H9 (cell line): ENCODE data around the gene PROK1. TPM values are rescaled to one million over a fixed set of nuclear protein-coding genes. Genes with fewer than 3 reads are reported as not detected.

Source experiments
- DNase-seq: peaks from one replicate; pipeline ENCODE4 v3.0.0-alpha.2; 2017
- H2AFZ ChIP-seq: one replicate; pipeline ENCODE4 v1.6.1; 2013; ENCODE audit warnings: mild to moderate bottlenecking, low read length, control low read depth, moderate library complexity
- H2AK5ac ChIP-seq: 2 replicates; pipeline ENCODE4 v1.6.1; 2013; ENCODE audit warnings: low read length, control low read depth, mixed read lengths; ENCODE audit not compliant: insufficient read length
- H2BK120ac ChIP-seq: one replicate; pipeline ENCODE4 v1.6.1; 2013; ENCODE audit warnings: low read depth, mild to moderate bottlenecking, low read length, control low read depth, inconsistent platforms; ENCODE audit not compliant: poor library complexity, severe bottlenecking
- H2BK12ac ChIP-seq: 2 replicates; pipeline ENCODE4 v1.6.1; 2013; ENCODE audit warnings: low read length, control low read depth, mixed read lengths, low read depth; ENCODE audit not compliant: insufficient read length
- H2BK15ac ChIP-seq: 2 replicates; pipeline ENCODE4 v1.6.1; 2013; ENCODE audit warnings: low read depth, low read length, control low read depth
- H2BK20ac ChIP-seq: one replicate; pipeline ENCODE4 v1.6.1; 2013; ENCODE audit warnings: low read depth, mild to moderate bottlenecking, low read length, control low read depth, inconsistent platforms; ENCODE audit not compliant: poor library complexity, severe bottlenecking
- H2BK5ac ChIP-seq: 2 replicates; pipeline ENCODE4 v1.6.1; 2013; ENCODE audit warnings: low read length, control low read depth, mixed read lengths; ENCODE audit not compliant: insufficient read length
- H3K14ac ChIP-seq: 2 replicates; pipeline ENCODE4 v1.6.1; 2013; ENCODE audit warnings: low read length, control low read depth; ENCODE audit not compliant: insufficient read depth
- H3K18ac ChIP-seq: 2 replicates; pipeline ENCODE4 v1.6.1; 2013; ENCODE audit warnings: low read depth, mild to moderate bottlenecking, mixed read lengths, low read length, control low read depth; ENCODE audit not compliant: insufficient read length
- H3K23ac ChIP-seq: 2 replicates; pipeline ENCODE4 v1.6.1; 2013; ENCODE audit warnings: low read length, control low read depth, mixed read lengths, low read depth; ENCODE audit not compliant: insufficient read length
- H3K23me2 ChIP-seq: 2 replicates; pipeline ENCODE4 v1.6.1; 2013; ENCODE audit warnings: low read depth, mild to moderate bottlenecking, mixed read lengths, low read length, control low read depth; ENCODE audit not compliant: insufficient read length, poor library complexity, severe bottlenecking
- H3K27ac ChIP-seq: 2 replicates; pipeline ENCODE4 v1.5.1; 2013; ENCODE audit warnings: low read length, control low read depth, mixed read lengths, low read depth; ENCODE audit not compliant: insufficient read length
- H3K27me3 ChIP-seq: 2 replicates; pipeline ENCODE4 v1.6.1; 2013; ENCODE audit warnings: low read length, control low read depth, inconsistent platforms; ENCODE audit not compliant: insufficient read depth
- H3K4ac ChIP-seq: 2 replicates; pipeline ENCODE4 v1.6.1; 2013; ENCODE audit warnings: low read depth, mild to moderate bottlenecking, control low read depth, inconsistent platforms, low read length, moderate library complexity
- H3K4me1 ChIP-seq: 2 replicates; pipeline ENCODE4 v1.6.1; 2013; ENCODE audit warnings: low read length, control low read depth, inconsistent platforms; ENCODE audit not compliant: insufficient read depth
- H3K4me2 ChIP-seq: 2 replicates; pipeline ENCODE4 v1.6.1; 2013; ENCODE audit warnings: low read length, control low read depth, mixed read lengths; ENCODE audit not compliant: insufficient read length, insufficient read depth
- H3K56ac ChIP-seq: 2 replicates; pipeline ENCODE4 v1.6.1; 2013; ENCODE audit warnings: low read depth, mild to moderate bottlenecking, mixed read lengths, low read length, control low read depth; ENCODE audit not compliant: insufficient read length
- H3K79me1 ChIP-seq: 2 replicates; pipeline ENCODE4 v1.6.1; 2013; ENCODE audit warnings: low read depth, mild to moderate bottlenecking, moderate library complexity, low read length, control low read depth, inconsistent platforms; ENCODE audit not compliant: insufficient read depth, poor library complexity, severe bottlenecking
- H3K79me2 ChIP-seq: 2 replicates; pipeline ENCODE4 v1.6.1; 2013; ENCODE audit warnings: low read length, control low read depth, inconsistent platforms; ENCODE audit not compliant: insufficient read depth
- H3K9ac ChIP-seq: 2 replicates; pipeline ENCODE4 v1.6.1; 2013; ENCODE audit warnings: low read length, control low read depth, mixed read lengths; ENCODE audit not compliant: insufficient read length; ENCODE audit errors: extremely low read depth
- H3K9me3 ChIP-seq: one replicate; pipeline ENCODE4 v1.6.1; 2013; ENCODE audit warnings: low read depth, low read length, inconsistent platforms; ENCODE audit not compliant: control insufficient read depth
- H3T11ph ChIP-seq: one replicate; pipeline ENCODE4 v1.6.1; 2013; ENCODE audit warnings: mild to moderate bottlenecking, low read length, control low read depth, inconsistent platforms
- H4K20me1 ChIP-seq: one replicate; pipeline ENCODE4 v1.6.1; 2013; ENCODE audit not compliant: control insufficient read depth, insufficient read length, insufficient read depth
- H4K5ac ChIP-seq: 2 replicates; pipeline ENCODE4 v1.6.1; 2013; ENCODE audit warnings: low read depth, mild to moderate bottlenecking, mixed read lengths, low read length, control low read depth; ENCODE audit not compliant: insufficient read length
- H4K8ac ChIP-seq: replicated peaks from 2 replicates; pipeline ENCODE4 v1.6.1; 2013; ENCODE audit warnings: low read length, control low read depth, mixed read lengths, low read depth; ENCODE audit not compliant: insufficient read length
- H4K91ac ChIP-seq: 2 replicates; pipeline ENCODE4 v1.6.1; 2013; ENCODE audit warnings: low read depth, mild to moderate bottlenecking, moderate library complexity, mixed read lengths, low read length, control low read depth; ENCODE audit not compliant: insufficient read length
- H3K27ac Mint-ChIP-seq, 3 experiments: 2 replicates in 2 of 3; 3 replicates in 1 of 3; pipeline ENCODE4 v1.8.0; 2020 to 2021; ENCODE audit warnings: mixed read lengths in 3 of 3, mild to moderate bottlenecking in 1 of 3, moderate library complexity in 1 of 3
- H3K27me3 Mint-ChIP-seq: 2 replicates; pipeline ENCODE4 v1.8.0; 2021; ENCODE audit warnings: low read depth, mild to moderate bottlenecking, moderate library complexity, mixed read lengths
- H3K36me3 Mint-ChIP-seq, 3 experiments: 2 replicates in 2 of 3; 3 replicates in 1 of 3; pipeline ENCODE4 v1.8.0; 2020 to 2021; ENCODE audit warnings: low read depth in 3 of 3, mixed read lengths in 3 of 3; ENCODE audit not compliant: insufficient read depth in 1 of 3
- H3K4me1 Mint-ChIP-seq, 2 experiments: 2 replicates each; pipeline ENCODE4 v1.8.0; 2020; ENCODE audit warnings: mixed read lengths in 2 of 2
- H3K4me3 Mint-ChIP-seq, 2 experiments: 2 replicates in 1 of 2; 3 replicates in 1 of 2; pipeline ENCODE4 v1.8.0; 2020 to 2021; ENCODE audit warnings: mild to moderate bottlenecking in 2 of 2, mixed read lengths in 2 of 2, moderate library complexity in 1 of 2
- H3K9me3 Mint-ChIP-seq, 2 experiments: 2 replicates in 1 of 2; 3 replicates in 1 of 2; pipeline ENCODE4 v1.8.0; 2020; ENCODE audit warnings: mild to moderate bottlenecking in 2 of 2, mixed read lengths in 2 of 2, moderate library complexity in 1 of 2
- CTCF ChIP-seq: fragments of 200-600 bp; sonication (generic); conservative IDR thresholded peaks from 3 replicates; pipeline ENCODE4 v1.8.0; 2021; ENCODE audit warnings: antibody characterized with exemption, mild to moderate bottlenecking
- WGBS: extraction: QIAGEN DNeasy Blood & Tissue Kit; methylation state at CpG from one replicate; pipeline ENCODE4 v1.1.7; 2013; ENCODE audit warnings: missing lambda C conversion rate, low lambda C conversion rate, mixed read lengths; ENCODE audit not compliant: insufficient read length; ENCODE audit errors: extremely low coverage; 5-methylcytosine and 5-hydroxymethylcytosine counted together
- total RNA-seq: library from RNA; stranded (reverse); gene quantifications from 2 replicates; pipeline ENCODE4 v1.2.1, GENCODE V29; 2021

Gene PROK1
- total RNA-seq, 1 experiment from 2014 or later = not detected

DNA sequence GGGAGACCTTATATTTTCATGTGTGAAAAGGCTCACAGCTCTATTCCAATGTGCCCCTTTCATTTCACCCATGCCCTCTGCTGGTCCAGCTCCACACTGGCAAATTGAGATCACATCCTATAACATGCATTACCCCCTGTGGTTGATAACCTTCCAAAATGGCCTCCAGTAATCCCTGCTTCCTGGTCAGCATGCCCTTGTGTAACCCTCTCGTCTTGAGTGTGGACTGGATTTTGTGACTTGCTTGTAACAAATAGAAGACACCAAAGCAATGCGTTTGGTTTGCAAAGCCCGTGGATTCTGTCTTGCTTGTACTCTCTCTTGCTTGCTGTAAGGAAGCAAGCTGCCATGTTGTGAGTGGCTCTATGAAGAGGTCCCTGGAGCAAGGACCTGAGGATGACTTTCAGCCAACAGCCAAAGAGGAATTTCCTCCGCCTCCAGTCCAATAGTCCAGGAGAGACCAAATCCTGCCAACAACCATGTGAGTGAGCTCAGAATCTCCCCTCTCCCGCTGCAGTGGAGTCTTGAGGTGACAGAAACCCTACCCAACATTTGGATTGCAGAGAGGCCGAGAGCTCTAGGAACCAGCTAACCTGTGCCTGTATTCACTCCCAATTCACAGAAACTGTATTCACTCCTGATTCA is 50.7 kb downstream of the PROK1 start:
- no peak overlapping the region for H3K23ac ChIP-seq
- H3K23me2 ChIP-seq = no peaks in the 10 kb centered on the region
- no peak overlapping the region for H2BK120ac ChIP-seq
- H3K27me3 ChIP-seq = no peaks in the 10 kb centered on the region
- Mint-ChIP-seq H3K27me3 (peaks cover 16% of the 10 kb centered on the region), H3K4me1 (0 out of 4 replicates have a peak, but pooled peaks cover 0 to 4% of the 10 kb centered on the region in 2 experiments), H3K9me3 (no peaks in the 10 kb centered on the region), H3K36me3 (no peaks in the 10 kb centered on the region; a peak in 1 of 7 replicates), H3K4me3 (no peak overlapping the region), H3K27ac (no peak overlapping the region)
- H4K8ac ChIP-seq = no peak overlapping the region
- no peak overlapping the region for H2BK15ac ChIP-seq
- H2BK5ac ChIP-seq = no peak overlapping the region
- no peak overlapping the region for H4K91ac ChIP-seq
- WGBS = no CpG with 5 or more reads among the region's 6 CpGs
- H3K79me2 ChIP-seq = no peaks in the 10 kb centered on the region
- no peak overlapping the region for H3K56ac ChIP-seq
- no peak overlapping the region for H2AFZ ChIP-seq
- no peak overlapping the region for H4K5ac ChIP-seq
- H2BK12ac ChIP-seq = no peak overlapping the region
- no peaks in the 10 kb centered on the region for H3K4me1 ChIP-seq
- TF ChIP-seq CTCF = no peak
- no peak for DNase-seq
- H3K4me2 ChIP-seq = no peak overlapping the region
- no peak overlapping the region for H3T11ph ChIP-seq
- no peak overlapping the region for H3K4ac ChIP-seq
- H3K9me3 ChIP-seq = no peaks in the 10 kb centered on the region
- no peak overlapping the region for H2AK5ac ChIP-seq
- H3K79me1 ChIP-seq = no peaks in the 10 kb centered on the region
- no peak overlapping the region for H2BK20ac ChIP-seq
- no peak overlapping the region for H3K27ac ChIP-seq
- H3K9ac ChIP-seq = no peak overlapping the region
- no peak overlapping the region for H3K18ac ChIP-seq
- no peaks in the 10 kb centered on the region for H4K20me1 ChIP-seq
- no peak overlapping the region for H3K14ac ChIP-seq
